Measurements from ENCODE around the gene GPBP1L1. TPM values are rescaled to one million over a fixed set of nuclear protein-coding genes. Genes with fewer than 3 reads are reported as not detected.

The GPBP1L1 gene
- polyA plus RNA-seq, 1 donor from 2014 or later = 55.1 TPM

DNA sequence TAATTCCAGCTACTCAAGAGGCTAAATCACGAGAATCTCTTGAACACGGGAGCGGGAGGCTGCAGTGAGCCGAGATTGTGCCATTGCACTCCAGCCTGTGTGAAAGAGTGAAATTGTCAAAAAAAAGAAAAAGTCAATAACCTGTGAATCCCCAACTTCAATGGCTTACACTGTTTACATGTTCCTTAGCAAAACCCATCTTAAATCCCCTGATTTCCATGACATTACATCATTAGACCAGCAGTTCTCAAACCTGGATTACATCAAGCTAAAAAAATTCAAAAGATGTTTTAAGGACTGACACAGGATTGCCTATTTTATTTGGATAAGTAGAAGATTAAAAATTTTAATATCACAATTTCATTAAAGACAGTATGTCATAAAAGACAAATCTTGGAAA is 12.4 kb downstream of the GPBP1L1 start:
- no peak overlapping the region for H3K4me3 ChIP-seq (ENCODE audit: low read length)
- H3K9me2 ChIP-seq (ENCODE audit: insufficient read depth, low read length) = no peaks in the 10 kb centered on the region
- H2AFZ ChIP-seq (ENCODE audit: low read depth, low read length) = no peak overlapping the region
- H3K36me3 ChIP-seq (ENCODE audit: insufficient read depth, low read length) = no peaks in the 10 kb centered on the region
- no peak overlapping the region for H3K27ac ChIP-seq (ENCODE audit: low read length)
- no peaks in the 10 kb centered on the region for H3F3A ChIP-seq (ENCODE audit: insufficient read depth, low read length, poor library complexity, severe bottlenecking)
- no peak for TF ChIP-seq EP300 (conservative IDR thresholded peaks at IDR 0.05; ENCODE audit: poor library complexity, severe bottlenecking)
- TF ChIP-seq, protein P1, sequence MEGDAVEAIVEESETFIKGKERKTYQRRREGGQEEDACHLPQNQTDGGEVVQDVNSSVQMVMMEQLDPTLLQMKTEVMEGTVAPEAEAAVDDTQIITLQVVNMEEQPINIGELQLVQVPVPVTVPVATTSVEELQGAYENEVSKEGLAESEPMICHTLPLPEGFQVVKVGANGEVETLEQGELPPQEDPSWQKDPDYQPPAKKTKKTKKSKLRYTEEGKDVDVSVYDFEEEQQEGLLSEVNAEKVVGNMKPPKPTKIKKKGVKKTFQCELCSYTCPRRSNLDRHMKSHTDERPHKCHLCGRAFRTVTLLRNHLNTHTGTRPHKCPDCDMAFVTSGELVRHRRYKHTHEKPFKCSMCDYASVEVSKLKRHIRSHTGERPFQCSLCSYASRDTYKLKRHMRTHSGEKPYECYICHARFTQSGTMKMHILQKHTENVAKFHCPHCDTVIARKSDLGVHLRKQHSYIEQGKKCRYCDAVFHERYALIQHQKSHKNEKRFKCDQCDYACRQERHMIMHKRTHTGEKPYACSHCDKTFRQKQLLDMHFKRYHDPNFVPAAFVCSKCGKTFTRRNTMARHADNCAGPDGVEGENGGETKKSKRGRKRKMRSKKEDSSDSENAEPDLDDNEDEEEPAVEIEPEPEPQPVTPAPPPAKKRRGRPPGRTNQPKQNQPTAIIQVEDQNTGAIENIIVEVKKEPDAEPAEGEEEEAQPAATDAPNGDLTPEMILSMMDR (IDR thresholded peaks at IDR 0.05; ENCODE audit: poor library complexity, severe bottlenecking) = no peak
- TF ChIP-seq MXI1 (conservative IDR thresholded peaks at IDR 0.05; ENCODE audit: poor library complexity, severe bottlenecking) = no peak
- TF ChIP-seq RAD21 (conservative IDR thresholded peaks at IDR 0.05) = no peak
- TF ChIP-seq TAF1 (IDR thresholded peaks at IDR 0.05; ENCODE audit: low read depth) = no peak
- TF ChIP-seq EZH2 (IDR thresholded peaks at IDR 0.05; ENCODE audit: borderline replicate concordance, insufficient read depth, low read length, poor library complexity, severe bottlenecking) = no peak
- TF ChIP-seq SMC3 (conservative IDR thresholded peaks at IDR 0.05; ENCODE audit: poor library complexity) = no peak
- TF ChIP-seq, protein P2, sequence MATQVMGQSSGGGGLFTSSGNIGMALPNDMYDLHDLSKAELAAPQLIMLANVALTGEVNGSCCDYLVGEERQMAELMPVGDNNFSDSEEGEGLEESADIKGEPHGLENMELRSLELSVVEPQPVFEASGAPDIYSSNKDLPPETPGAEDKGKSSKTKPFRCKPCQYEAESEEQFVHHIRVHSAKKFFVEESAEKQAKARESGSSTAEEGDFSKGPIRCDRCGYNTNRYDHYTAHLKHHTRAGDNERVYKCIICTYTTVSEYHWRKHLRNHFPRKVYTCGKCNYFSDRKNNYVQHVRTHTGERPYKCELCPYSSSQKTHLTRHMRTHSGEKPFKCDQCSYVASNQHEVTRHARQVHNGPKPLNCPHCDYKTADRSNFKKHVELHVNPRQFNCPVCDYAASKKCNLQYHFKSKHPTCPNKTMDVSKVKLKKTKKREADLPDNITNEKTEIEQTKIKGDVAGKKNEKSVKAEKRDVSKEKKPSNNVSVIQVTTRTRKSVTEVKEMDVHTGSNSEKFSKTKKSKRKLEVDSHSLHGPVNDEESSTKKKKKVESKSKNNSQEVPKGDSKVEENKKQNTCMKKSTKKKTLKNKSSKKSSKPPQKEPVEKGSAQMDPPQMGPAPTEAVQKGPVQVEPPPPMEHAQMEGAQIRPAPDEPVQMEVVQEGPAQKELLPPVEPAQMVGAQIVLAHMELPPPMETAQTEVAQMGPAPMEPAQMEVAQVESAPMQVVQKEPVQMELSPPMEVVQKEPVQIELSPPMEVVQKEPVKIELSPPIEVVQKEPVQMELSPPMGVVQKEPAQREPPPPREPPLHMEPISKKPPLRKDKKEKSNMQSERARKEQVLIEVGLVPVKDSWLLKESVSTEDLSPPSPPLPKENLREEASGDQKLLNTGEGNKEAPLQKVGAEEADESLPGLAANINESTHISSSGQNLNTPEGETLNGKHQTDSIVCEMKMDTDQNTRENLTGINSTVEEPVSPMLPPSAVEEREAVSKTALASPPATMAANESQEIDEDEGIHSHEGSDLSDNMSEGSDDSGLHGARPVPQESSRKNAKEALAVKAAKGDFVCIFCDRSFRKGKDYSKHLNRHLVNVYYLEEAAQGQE (IDR thresholded peaks at IDR 0.05; ENCODE audit: borderline replicate concordance) = no peak
- no peak for TF ChIP-seq POLR2AphosphoS5 (IDR thresholded peaks at IDR 0.05)
- no peaks in the 10 kb centered on the region for H3K9me3 ChIP-seq (ENCODE audit: low read length)
- H3K27me3 ChIP-seq (ENCODE audit: insufficient read depth, low read depth, low read length) = no peaks in the 10 kb centered on the region
- peaks cover 75% of the 10 kb centered on the region for H3K79me2 ChIP-seq (replicated peaks; ENCODE audit: insufficient read depth, low read length)
- no peaks in the 10 kb centered on the region for H4K20me1 ChIP-seq (ENCODE audit: insufficient read depth)
- H3K9ac ChIP-seq (ENCODE audit: low read length) = no peak overlapping the region
- no peak overlapping the region for H3K4me2 ChIP-seq (ENCODE audit: low read length)

DNA sequence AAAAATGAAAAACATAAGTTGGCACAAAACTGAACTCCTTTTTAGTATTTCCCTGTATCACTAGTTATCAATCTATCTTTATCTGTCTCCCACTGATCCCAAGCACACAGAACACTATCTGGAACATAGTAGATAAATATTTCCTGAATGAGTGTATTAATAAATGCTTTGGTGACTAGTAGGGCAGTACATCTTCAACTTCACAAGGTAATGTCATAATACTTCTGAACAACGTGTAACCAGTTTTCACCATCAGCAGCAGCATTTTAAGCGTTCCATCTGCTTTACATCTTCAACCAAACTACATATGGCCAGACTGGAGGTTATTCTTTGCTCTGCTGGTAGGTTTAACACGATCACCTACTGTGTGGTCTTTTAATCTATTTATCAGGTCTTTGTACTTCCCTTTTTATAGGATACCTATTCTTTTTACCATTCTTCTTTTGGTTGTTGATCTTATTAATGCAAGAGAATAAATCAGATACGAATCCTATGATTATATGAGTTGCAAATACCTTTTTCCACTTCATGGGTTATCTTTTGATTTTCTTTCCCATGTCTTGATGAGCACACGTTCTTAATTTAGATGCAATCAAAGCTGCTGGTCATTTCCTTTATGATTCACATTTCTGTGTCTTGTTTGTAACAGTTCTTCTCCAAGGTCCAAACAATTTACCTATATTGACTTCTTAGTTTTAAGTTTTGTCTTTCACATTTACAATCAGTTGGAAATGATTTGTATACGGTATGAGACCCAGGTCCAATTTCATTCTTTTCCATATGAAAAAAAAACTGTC is 16.3 kb downstream of the GPBP1L1 start:
- H4K20me1 ChIP-seq (ENCODE audit: insufficient read depth) = no peaks in the 10 kb centered on the region
- H2AFZ ChIP-seq (ENCODE audit: low read depth, low read length) = no peak overlapping the region
- H3K9me2 ChIP-seq (ENCODE audit: insufficient read depth, low read length) = no peaks in the 10 kb centered on the region
- H3K27ac ChIP-seq (ENCODE audit: low read length) = no peak overlapping the region
- no peaks in the 10 kb centered on the region for H3K9me3 ChIP-seq (ENCODE audit: low read length)
- no peak overlapping the region for H3K4me3 ChIP-seq (ENCODE audit: low read length)
- H3K4me2 ChIP-seq (ENCODE audit: low read length) = no peak overlapping the region
- no peaks in the 10 kb centered on the region for H3K27me3 ChIP-seq (ENCODE audit: insufficient read depth, low read depth, low read length)
- H3K79me2 ChIP-seq (replicated peaks; ENCODE audit: insufficient read depth, low read length) = peaks cover 76% of the 10 kb centered on the region
- TF ChIP-seq RAD21 (conservative IDR thresholded peaks at IDR 0.05) = no peak
- TF ChIP-seq MXI1 (conservative IDR thresholded peaks at IDR 0.05; ENCODE audit: poor library complexity, severe bottlenecking) = no peak
- TF ChIP-seq, protein P2 (IDR thresholded peaks at IDR 0.05; ENCODE audit: borderline replicate concordance) = no peak
- TF ChIP-seq TAF1 (IDR thresholded peaks at IDR 0.05; ENCODE audit: low read depth) = no peak
- no peak for TF ChIP-seq SMC3 (conservative IDR thresholded peaks at IDR 0.05; ENCODE audit: poor library complexity)
- TF ChIP-seq POLR2AphosphoS5 (IDR thresholded peaks at IDR 0.05) = no peak
- TF ChIP-seq EZH2 (IDR thresholded peaks at IDR 0.05; ENCODE audit: borderline replicate concordance, insufficient read depth, low read length, poor library complexity, severe bottlenecking) = no peak
- TF ChIP-seq, protein P1 (IDR thresholded peaks at IDR 0.05; ENCODE audit: poor library complexity, severe bottlenecking) = no peak
- no peak for TF ChIP-seq EP300 (conservative IDR thresholded peaks at IDR 0.05; ENCODE audit: poor library complexity, severe bottlenecking)
- no peak overlapping the region for H3K9ac ChIP-seq (ENCODE audit: low read length)
- no peaks in the 10 kb centered on the region for H3K36me3 ChIP-seq (ENCODE audit: insufficient read depth, low read length)
- no peaks in the 10 kb centered on the region for H3F3A ChIP-seq (ENCODE audit: insufficient read depth, low read length, poor library complexity, severe bottlenecking)

All from neural cell (in vitro differentiated cells).